Measurements from ENCODE around the gene C8G.

GRCh38 chr9:136970361-136970760, 25.3 kb downstream of the C8G start:
- no peak for TF ChIP-seq CTCF (IDR thresholded peaks at IDR 0.05; ENCODE audit: poor library complexity, severe bottlenecking)
- TF ChIP-seq EZH2 (IDR thresholded peaks at IDR 0.05; ENCODE audit: borderline replicate concordance, insufficient read depth, low read length, poor library complexity, severe bottlenecking): no peak
- TF ChIP-seq TAF1 (IDR thresholded peaks at IDR 0.05; ENCODE audit: low read depth): no peak
- no peak for TF ChIP-seq SMC3 (conservative IDR thresholded peaks at IDR 0.05; ENCODE audit: poor library complexity)
- no peak for TF ChIP-seq EP300 (conservative IDR thresholded peaks at IDR 0.05; ENCODE audit: poor library complexity, severe bottlenecking)
- no peak for TF ChIP-seq REST (IDR thresholded peaks at IDR 0.05; ENCODE audit: borderline replicate concordance)
- no peak for TF ChIP-seq MXI1 (conservative IDR thresholded peaks at IDR 0.05; ENCODE audit: poor library complexity, severe bottlenecking)
- TF ChIP-seq POLR2AphosphoS5 (IDR thresholded peaks at IDR 0.05): no peak
